Transverse colon (tissue), 4 donors: ENCODE results near the gene SNRPD1. TPM values are rescaled to one million over a fixed set of nuclear protein-coding genes. Genes with fewer than 3 reads are reported as not detected.
A peak's percentile ranks its signal among the peaks of the same experiment; 100 is the strongest.
"Not testable (repeated sequence)": the region's sequence is repeated elsewhere in the genome, so short reads cannot be mapped to it uniquely, and the experiment has no call there.

ENCODE experiments used
- DNase-seq: peaks from one replicate; pipeline ENCODE4 v3.0.0-alpha.2; 2019
- H3K27ac ChIP-seq, 4 donors: fragments of 200-600 bp; sonication (generic); 2 replicates each; pipeline ENCODE4 v1.5.1; 2016 to 2018; ENCODE audit warnings: inconsistent platforms in 4 of 4
- H3K27me3 ChIP-seq: fragments of 200-600 bp; sonication (generic); 2 replicates; pipeline ENCODE4 v1.5.1; 2017; ENCODE audit warnings: inconsistent platforms
- H3K36me3 ChIP-seq, 4 donors: fragments of 200-600 bp; sonication (generic); 2 replicates each; pipeline ENCODE4 v1.5.1; 2017 to 2019; ENCODE audit warnings: inconsistent platforms in 4 of 4
- H3K4me1 ChIP-seq, 4 donors: fragments of 200-600 bp; sonication (generic); 2 replicates each; pipeline ENCODE4 v1.5.1; 2017 to 2020; ENCODE audit warnings: inconsistent platforms in 4 of 4
- H3K4me3 ChIP-seq, 4 donors: fragments of 200-600 bp; sonication (generic); 1 replicate in 1 of 4; 2 replicates in 3 of 4; pipeline versions ENCODE4 v1.5.1 to v1.6.1; 2017 to 2019; ENCODE audit warnings: inconsistent platforms in 4 of 4
- H3K9me3 ChIP-seq, 2 donors: fragments of 200-600 bp; sonication (generic); 2 replicates each; pipeline ENCODE4 v1.5.1; 2017 to 2019; ENCODE audit warnings: inconsistent platforms in 2 of 2
- CTCF ChIP-seq, 5 experiments: fragments of 200-600 bp in 3 of 5; fragments of 450-650 bp in 2 of 5; sonication (generic) in 3 of 5; IDR thresholded peaks; 1 replicate in 2 of 5; 2 replicates in 3 of 5; pipeline ENCODE4 v1.5.1; 2016 to 2017; ENCODE audit warnings: antibody characterized with exemption in 5 of 5, inconsistent platforms in 3 of 5, mild to moderate bottlenecking in 2 of 5, moderate library complexity in 1 of 5
- EP300 ChIP-seq: sonication (generic); formaldehyde crosslinking; IDR thresholded peaks from one replicate; pipeline ENCODE4 v1.6.1; 2017; ENCODE audit warnings: antibody characterized with exemption, low read depth
- POLR2A ChIP-seq: fragments of 450-650 bp; IDR thresholded peaks from one replicate; pipeline ENCODE4 v1.6.1; 2016; ENCODE audit warnings: antibody characterized with exemption, mild to moderate bottlenecking, moderate library complexity
- POLR2AphosphoS5 ChIP-seq, 3 donors: sonication (generic); formaldehyde crosslinking; IDR thresholded peaks; one replicate each; pipeline ENCODE4 v1.6.1; 2016; ENCODE audit warnings: antibody characterized with exemption in 3 of 3
- WGBS, 2 donors: methylation state at CpG; one replicate each; pipeline ENCODE4 v1.1.5; 2018; ENCODE audit warnings: low coverage in 1 of 2; 5-methylcytosine and 5-hydroxymethylcytosine counted together
- in situ Hi-C, 4 donors: fragments of 200-750 bp; cut with MboI; loops; one replicate each; pipeline versions ENCODE4 v1.15.0 to v1.15.1; 2017; ENCODE audit warnings: low sequenced_read_pairs in 3 of 4, low pct_ligation_motif_present in 1 of 4, low pct_unique_long_range_greater_than_20kb in 1 of 4
- intact Hi-C: fragments of 100-400 bp; cut with DNase I; formaldehyde crosslinking; loops from one replicate; pipeline ENCODE4 v1.15.1; 2023; ENCODE audit warnings: low total_unique reads
- total RNA-seq, 4 donors: library from RNA; depleted of rRNA; stranded (reverse); fragments of >200 nt; gene quantifications; one replicate each; pipeline ENCODE4 v1.1.0, GENCODE V29; 2016

Gene SNRPD1
- 10 to 100 TPM in 2 of 4 donors, 1 to 10 TPM in 2; 1.4 to 11.3 (median 7.6) TPM for total RNA-seq

DNA sequence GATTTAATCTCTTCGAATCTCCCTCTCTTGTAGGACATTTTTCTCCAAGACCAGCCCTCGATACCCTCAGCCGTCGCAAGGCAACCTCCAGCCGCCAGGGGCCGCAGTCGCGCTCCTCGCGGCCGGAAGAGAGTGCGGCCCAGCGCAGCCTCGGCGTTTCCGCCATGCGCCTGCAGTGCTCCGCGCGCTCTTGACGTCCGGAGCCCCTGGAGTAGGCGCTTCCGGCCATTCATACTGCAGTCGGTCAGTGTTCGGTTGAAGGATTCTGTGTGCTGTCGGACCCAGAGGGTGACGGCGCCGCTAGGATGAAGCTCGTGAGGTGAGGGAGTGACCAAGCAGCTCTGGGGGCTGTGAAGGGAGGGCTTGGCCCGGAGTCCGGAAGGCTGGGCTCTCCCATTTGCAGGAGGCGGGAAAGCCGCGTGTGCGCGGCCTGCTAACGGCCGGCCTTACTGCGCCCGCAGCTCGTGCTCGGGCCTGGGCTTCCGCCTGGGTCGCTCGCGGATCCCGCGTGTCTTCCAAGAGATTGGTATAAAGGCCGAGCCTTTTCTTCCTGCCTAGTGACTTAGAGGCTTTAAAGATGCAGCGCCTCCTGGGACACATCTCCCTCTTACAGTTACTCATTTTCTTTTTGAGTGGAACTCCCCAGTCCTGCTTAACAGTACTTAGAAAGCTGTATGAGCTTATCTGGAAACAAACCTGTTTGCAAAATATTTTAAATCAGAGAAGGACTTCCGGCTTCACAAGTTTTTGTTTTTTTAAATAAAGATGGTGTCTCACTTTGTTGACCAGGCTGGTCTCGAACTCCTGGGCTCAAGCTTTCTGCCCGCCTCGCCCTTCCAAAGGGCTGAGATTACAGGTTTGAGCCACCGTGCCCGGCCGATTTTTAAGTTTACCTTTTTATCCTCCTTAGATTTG, at the start of gene SNRPD1:
Gene SNRPD1, plus strand, starts transcription at position 190 of the 915 bp plus-strand sequence. Its CDS starts 116 bp downstream, at position 306.
- TF ChIP-seq POLR2A = peak; percentile 65
- TF ChIP-seq POLR2AphosphoS5 (IDR thresholded peaks at IDR 0.05) = peak; percentile 59 to 85 (median 79)
- TF ChIP-seq EP300 = no peak
- peak; percentile 90 to 96 (median 93) for TF ChIP-seq CTCF (IDR thresholded peaks at IDR 0.05)
- Histone ChIP-seq H3K36me3 (no peaks in the 10 kb centered on the region), H3K4me3 (peak within 1 kb of the TSS; percentile 62 to 94 (median 71)), H3K9me3 (no peaks in the 10 kb centered on the region), H3K27me3 (no peaks in the 10 kb centered on the region), H3K4me1 (peaks cover 5 to 19% (median 13%) of the 10 kb centered on the region in 4 donors), H3K27ac (peak within 1 kb of the TSS; percentile 88 to 94 (median 90))
- 1% methylated on average over 16 to 59 of the region's 59 CpGs for WGBS, 2 donors
- DNase-seq = peak; percentile 91
- in situ Hi-C loops = loop anchor here in 2 of 4 donors (25.0 kb wide), 1 partner anchor 100 kb away; the partner anchor contains the start of gene ABHD3 (in 2 of the 2)
- intact Hi-C loops = no loop called here

DNA sequence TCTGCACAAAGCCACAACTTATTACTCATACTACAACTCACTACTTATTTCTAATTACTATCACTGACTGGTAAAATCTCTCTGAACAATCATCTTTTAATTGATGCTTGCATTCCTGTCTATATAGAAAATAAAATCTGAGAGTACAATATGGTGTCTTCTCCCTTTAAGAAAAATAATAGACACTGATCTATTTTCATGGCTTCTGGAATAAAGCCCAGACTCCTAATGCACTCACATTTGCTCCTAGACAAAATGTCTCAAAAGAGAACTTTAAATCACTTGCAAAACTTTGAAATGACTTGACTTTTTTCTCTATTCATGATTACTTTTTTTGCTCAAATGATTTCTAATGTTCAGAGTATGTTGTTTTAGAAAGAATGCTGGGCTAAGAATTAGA, 40.3 kb upstream of the SNRPD1 start:
- Histone ChIP-seq H3K9me3 (no peaks in the 10 kb centered on the region), H3K27me3 (no peaks in the 10 kb centered on the region), H3K4me3 (no peak overlapping the region), H3K4me1 (no peaks in the 10 kb centered on the region), H3K36me3 (peaks cover 0 to 77% (median 30%) of the 10 kb centered on the region in 4 donors), H3K27ac (no peak overlapping the region)
- in situ Hi-C loops = loop anchor here in 1 of 4 donors (25.0 kb wide), 1 partner anchor 991 kb away; no protein-coding TSS in a partner anchor
- intact Hi-C loops = no loop called here
- no peak for TF ChIP-seq POLR2AphosphoS5 (IDR thresholded peaks at IDR 0.05)
- TF ChIP-seq EP300 = no peak
- no peak for TF ChIP-seq POLR2A
- TF ChIP-seq CTCF (IDR thresholded peaks at IDR 0.05) = no peak
- no peak for DNase-seq

DNA sequence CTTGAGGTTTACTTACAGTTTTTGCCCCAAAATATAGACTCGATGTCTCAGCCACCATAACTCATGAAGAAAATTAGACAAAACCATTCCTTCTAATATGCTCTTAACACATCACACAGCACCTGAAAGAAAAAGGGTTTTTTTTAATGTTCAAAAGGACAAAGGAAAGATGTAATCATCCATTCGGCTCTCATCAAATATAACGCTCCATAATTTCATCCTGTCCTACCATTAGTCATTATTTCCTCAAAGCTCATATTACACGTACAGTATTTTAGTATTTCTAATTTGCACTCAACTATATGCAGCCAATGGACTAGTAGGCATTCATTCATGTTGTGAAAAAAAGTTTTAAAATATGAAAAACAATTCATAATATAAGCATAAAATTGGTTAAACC, 36.5 kb upstream of the SNRPD1 start:
- peaks cover 0 to 51% (median 18%) of the 10 kb centered on the region in 4 donors for H3K36me3 ChIP-seq
- H3K27ac ChIP-seq = no peak overlapping the region
- H3K9me3 ChIP-seq = no peaks in the 10 kb centered on the region
- H3K27me3 ChIP-seq = no peaks in the 10 kb centered on the region
- DNase-seq = no peak
- H3K4me1 ChIP-seq = no peaks in the 10 kb centered on the region
- TF ChIP-seq EP300 = no peak
- no peak for TF ChIP-seq CTCF (IDR thresholded peaks at IDR 0.05)
- TF ChIP-seq POLR2AphosphoS5 (IDR thresholded peaks at IDR 0.05) = no peak
- TF ChIP-seq POLR2A = no peak
- intact Hi-C loops (no loop called here), in situ Hi-C loops (no loop called here)
- H3K4me3 ChIP-seq = no peak overlapping the region
- WGBS, 2 donors = 95 to 96% methylated on average over 4 of the region's 4 CpGs

GRCh38 chr18:21584391-21584790, 27.7 kb upstream of the SNRPD1 start:
- DNase-seq = no peak
- intact Hi-C loops = no loop called here
- no peaks in the 10 kb centered on the region for H3K27me3 ChIP-seq
- no peaks in the 10 kb centered on the region for H3K4me1 ChIP-seq
- H3K27ac ChIP-seq = no peak overlapping the region
- no peak overlapping the region for H3K4me3 ChIP-seq
- no peak for TF ChIP-seq EP300
- no peak for TF ChIP-seq CTCF (IDR thresholded peaks at IDR 0.05)
- TF ChIP-seq POLR2AphosphoS5 (IDR thresholded peaks at IDR 0.05) = no peak
- no peak for TF ChIP-seq POLR2A
- H3K36me3 ChIP-seq = no peaks in the 10 kb centered on the region
- no peaks in the 10 kb centered on the region for H3K9me3 ChIP-seq
- WGBS, 2 donors = 92 to 95% methylated on average over 2 to 5 of the region's 5 CpGs
- in situ Hi-C loops = no loop called here

DNA sequence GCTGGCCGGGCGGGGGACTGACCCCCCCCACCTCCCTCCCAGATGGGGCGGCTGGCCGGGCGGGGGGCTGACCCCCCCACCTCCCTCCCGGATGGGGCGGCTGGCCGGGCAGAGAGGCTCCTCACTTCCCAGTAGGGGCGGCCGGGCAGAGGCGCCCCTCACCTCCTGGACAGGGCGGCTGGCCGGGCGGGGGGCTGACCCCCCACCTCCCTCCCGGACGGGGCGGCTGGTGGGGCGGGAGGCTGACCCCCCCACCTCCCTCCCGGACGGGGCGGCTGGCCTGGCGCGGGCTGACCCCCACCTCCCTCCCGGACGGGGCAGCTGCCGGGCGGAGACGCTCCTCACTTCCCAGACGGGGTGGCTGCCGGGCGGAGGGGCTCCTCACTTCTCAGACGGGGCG, 19.8 kb upstream of the SNRPD1 start:
- intact Hi-C loops, H3K27me3 ChIP-seq, in situ Hi-C loops, H3K4me1 ChIP-seq, H3K9me3 ChIP-seq, H3K4me3 ChIP-seq, DNase-seq, H3K36me3 ChIP-seq, H3K27ac ChIP-seq: not testable (repeated sequence)
- no CpG with 5 or more reads among the region's 33 CpGs for WGBS, 2 donors
